Transverse colon (tissue), 4 donors: ENCODE data around the gene ZNF518A. TPM values are rescaled to one million over a fixed set of nuclear protein-coding genes. Genes with fewer than 3 reads are reported as not detected.

Experiments
- DNase-seq: peaks from one replicate; pipeline ENCODE4 v3.0.0-alpha.2; 2019
- H3K27ac ChIP-seq, 4 donors: fragments of 200-600 bp; sonication (generic); 2 replicates each; pipeline ENCODE4 v1.5.1; 2016 to 2018; ENCODE audit warnings: inconsistent platforms in 4 of 4
- H3K27me3 ChIP-seq: fragments of 200-600 bp; sonication (generic); 2 replicates; pipeline ENCODE4 v1.5.1; 2017; ENCODE audit warnings: inconsistent platforms
- H3K36me3 ChIP-seq, 4 donors: fragments of 200-600 bp; sonication (generic); 2 replicates each; pipeline ENCODE4 v1.5.1; 2017 to 2019; ENCODE audit warnings: inconsistent platforms in 4 of 4
- H3K4me1 ChIP-seq, 4 donors: fragments of 200-600 bp; sonication (generic); 2 replicates each; pipeline ENCODE4 v1.5.1; 2017 to 2020; ENCODE audit warnings: inconsistent platforms in 4 of 4
- H3K4me3 ChIP-seq, 4 donors: fragments of 200-600 bp; sonication (generic); 1 replicate in 1 of 4; 2 replicates in 3 of 4; pipeline versions ENCODE4 v1.5.1 to v1.6.1; 2017 to 2019; ENCODE audit warnings: inconsistent platforms in 4 of 4
- H3K9me3 ChIP-seq, 2 donors: fragments of 200-600 bp; sonication (generic); 2 replicates each; pipeline ENCODE4 v1.5.1; 2017 to 2019; ENCODE audit warnings: inconsistent platforms in 2 of 2
- EP300 ChIP-seq: sonication (generic); formaldehyde crosslinking; IDR thresholded peaks from one replicate; pipeline ENCODE4 v1.6.1; 2017; ENCODE audit warnings: antibody characterized with exemption, low read depth
- POLR2A ChIP-seq: fragments of 450-650 bp; IDR thresholded peaks from one replicate; pipeline ENCODE4 v1.6.1; 2016; ENCODE audit warnings: antibody characterized with exemption, mild to moderate bottlenecking, moderate library complexity
- POLR2AphosphoS5 ChIP-seq, 3 donors: sonication (generic); formaldehyde crosslinking; IDR thresholded peaks; one replicate each; pipeline ENCODE4 v1.6.1; 2016; ENCODE audit warnings: antibody characterized with exemption in 3 of 3
- WGBS, 2 donors: methylation state at CpG; one replicate each; pipeline ENCODE4 v1.1.5; 2018; ENCODE audit warnings: low coverage in 1 of 2; 5-methylcytosine and 5-hydroxymethylcytosine counted together
- in situ Hi-C, 4 donors: fragments of 200-750 bp; cut with MboI; loops; one replicate each; pipeline versions ENCODE4 v1.15.0 to v1.15.1; 2017; ENCODE audit warnings: low sequenced_read_pairs in 3 of 4, low pct_ligation_motif_present in 1 of 4, low pct_unique_long_range_greater_than_20kb in 1 of 4
- intact Hi-C: fragments of 100-400 bp; cut with DNase I; formaldehyde crosslinking; loops from one replicate; pipeline ENCODE4 v1.15.1; 2023; ENCODE audit warnings: low total_unique reads
- total RNA-seq, 4 donors: library from RNA; depleted of rRNA; stranded (reverse); fragments of >200 nt; gene quantifications; one replicate each; pipeline ENCODE4 v1.1.0, GENCODE V29; 2016
- TF ChIP-seq, protein P1 (sequence below), 5 experiments: fragments of 200-600 bp in 3 of 5; fragments of 450-650 bp in 2 of 5; sonication (generic) in 3 of 5; IDR thresholded peaks; 1 replicate in 2 of 5; 2 replicates in 3 of 5; pipeline ENCODE4 v1.5.1; 2016 to 2017; ENCODE audit warnings: antibody characterized with exemption in 5 of 5, inconsistent platforms in 3 of 5, mild to moderate bottlenecking in 2 of 5, moderate library complexity in 1 of 5

Gene ZNF518A
- total RNA-seq, 4 donors from 2014 or later = 19.5 to 44.6 (median 36.8) TPM

DNA sequence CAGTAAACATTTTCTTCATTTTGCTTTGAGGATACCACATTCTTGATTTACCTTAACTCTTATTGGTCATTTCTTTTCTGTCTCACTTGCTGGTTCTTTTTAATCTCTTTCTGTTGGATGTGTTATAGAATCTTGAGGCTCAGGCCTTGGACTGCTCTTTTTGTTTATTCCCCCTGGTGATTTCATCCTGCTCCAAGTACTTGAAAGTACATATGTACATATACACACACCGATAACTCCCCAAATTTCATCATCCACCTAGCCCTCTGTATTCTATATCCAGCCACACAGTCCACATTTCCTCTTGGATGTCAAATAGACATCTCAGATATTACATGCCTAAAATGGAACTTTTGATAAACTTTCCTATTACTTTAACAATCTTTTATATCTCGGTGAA is 7.5 kb downstream of the ZNF518A start:
- Histone ChIP-seq H3K9me3 (no peaks in the 10 kb centered on the region), H3K27ac (no peak overlapping the region), H3K4me3 (no peak overlapping the region), H3K27me3 (no peaks in the 10 kb centered on the region), H3K36me3 (peaks cover 0 to 52% (median 24%) of the 10 kb centered on the region in 4 donors), H3K4me1 (no peaks in the 10 kb centered on the region)
- in situ Hi-C loops = no loop called here
- no peak for DNase-seq
- WGBS, 2 donors = 97 to 100% methylated on average over 2 of the region's 2 CpGs
- intact Hi-C loops = no loop called here
- TF ChIP-seq POLR2A = no peak
- TF ChIP-seq POLR2AphosphoS5 (IDR thresholded peaks at IDR 0.05) = no peak
- TF ChIP-seq EP300 = no peak
- TF ChIP-seq, protein P1, sequence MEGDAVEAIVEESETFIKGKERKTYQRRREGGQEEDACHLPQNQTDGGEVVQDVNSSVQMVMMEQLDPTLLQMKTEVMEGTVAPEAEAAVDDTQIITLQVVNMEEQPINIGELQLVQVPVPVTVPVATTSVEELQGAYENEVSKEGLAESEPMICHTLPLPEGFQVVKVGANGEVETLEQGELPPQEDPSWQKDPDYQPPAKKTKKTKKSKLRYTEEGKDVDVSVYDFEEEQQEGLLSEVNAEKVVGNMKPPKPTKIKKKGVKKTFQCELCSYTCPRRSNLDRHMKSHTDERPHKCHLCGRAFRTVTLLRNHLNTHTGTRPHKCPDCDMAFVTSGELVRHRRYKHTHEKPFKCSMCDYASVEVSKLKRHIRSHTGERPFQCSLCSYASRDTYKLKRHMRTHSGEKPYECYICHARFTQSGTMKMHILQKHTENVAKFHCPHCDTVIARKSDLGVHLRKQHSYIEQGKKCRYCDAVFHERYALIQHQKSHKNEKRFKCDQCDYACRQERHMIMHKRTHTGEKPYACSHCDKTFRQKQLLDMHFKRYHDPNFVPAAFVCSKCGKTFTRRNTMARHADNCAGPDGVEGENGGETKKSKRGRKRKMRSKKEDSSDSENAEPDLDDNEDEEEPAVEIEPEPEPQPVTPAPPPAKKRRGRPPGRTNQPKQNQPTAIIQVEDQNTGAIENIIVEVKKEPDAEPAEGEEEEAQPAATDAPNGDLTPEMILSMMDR (IDR thresholded peaks at IDR 0.05) = no peak

DNA sequence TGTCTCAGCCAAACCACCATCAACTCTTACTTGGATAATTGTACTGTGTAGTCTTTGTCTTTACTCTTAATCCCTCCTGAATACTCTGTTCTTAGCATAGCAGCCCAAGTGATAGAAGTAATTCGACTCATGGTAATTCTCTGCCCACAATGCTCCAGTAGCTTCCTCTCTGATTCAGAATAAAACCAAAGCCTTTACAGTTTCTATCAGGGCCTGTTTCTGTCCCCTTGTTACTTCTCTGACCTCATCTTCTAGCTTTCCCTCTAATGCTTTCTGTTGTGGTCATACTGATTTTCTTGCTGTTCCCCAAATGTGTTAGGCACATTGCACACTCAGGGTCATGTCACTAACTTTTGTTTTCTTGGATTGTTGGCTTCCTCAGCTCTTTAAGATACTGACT is 8.0 kb downstream of the ZNF518A start:
- TF ChIP-seq EP300 (no peak), POLR2AphosphoS5 (IDR thresholded peaks at IDR 0.05) (no peak), POLR2A (no peak)
- TF ChIP-seq, protein P1 (IDR thresholded peaks at IDR 0.05) = no peak
- no peak for DNase-seq
- Histone ChIP-seq H3K27ac (no peak overlapping the region), H3K27me3 (no peaks in the 10 kb centered on the region), H3K36me3 (peaks cover 0 to 55% (median 25%) of the 10 kb centered on the region in 4 donors), H3K4me3 (no peak overlapping the region), H3K9me3 (no peaks in the 10 kb centered on the region), H3K4me1 (no peaks in the 10 kb centered on the region)
- intact Hi-C loops (no loop called here), in situ Hi-C loops (no loop called here)
- WGBS, 2 donors = 62 to 71% methylated on average over 1 of the region's 1 CpG

DNA sequence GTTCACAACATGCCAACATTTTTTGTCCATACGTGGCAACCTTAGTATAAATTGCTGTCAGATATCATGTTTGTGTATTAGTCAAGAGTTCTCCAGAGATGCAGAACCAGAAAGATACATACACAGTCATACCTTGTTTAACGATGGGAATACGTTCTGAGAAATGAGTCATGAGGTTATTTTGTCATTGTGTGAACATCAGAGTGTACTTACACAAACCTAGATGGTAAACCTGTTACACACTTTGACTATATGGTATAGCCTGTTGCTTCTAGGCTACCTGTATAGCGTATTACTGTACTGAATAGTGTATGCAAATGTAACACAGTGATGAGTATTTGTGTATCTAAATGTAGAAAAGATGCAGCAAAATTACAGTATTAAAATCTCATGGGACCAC is 22.3 kb downstream of the ZNF518A start:
- peaks cover 0 to 64% (median 23%) of the 10 kb centered on the region in 4 donors for H3K36me3 ChIP-seq
- in situ Hi-C loops = no loop called here
- H3K9me3 ChIP-seq = no peaks in the 10 kb centered on the region
- no peak for DNase-seq
- no peak for TF ChIP-seq POLR2A
- TF ChIP-seq EP300 = no peak
- no peak for TF ChIP-seq POLR2AphosphoS5 (IDR thresholded peaks at IDR 0.05)
- TF ChIP-seq, protein P1 (IDR thresholded peaks at IDR 0.05) = no peak
- 88 to 93% methylated on average over 4 of the region's 4 CpGs for WGBS, 2 donors
- H3K4me1 ChIP-seq = no peaks in the 10 kb centered on the region
- H3K27me3 ChIP-seq = no peaks in the 10 kb centered on the region
- intact Hi-C loops = no loop called here
- H3K4me3 ChIP-seq = no peak overlapping the region
- no peak overlapping the region for H3K27ac ChIP-seq

DNA sequence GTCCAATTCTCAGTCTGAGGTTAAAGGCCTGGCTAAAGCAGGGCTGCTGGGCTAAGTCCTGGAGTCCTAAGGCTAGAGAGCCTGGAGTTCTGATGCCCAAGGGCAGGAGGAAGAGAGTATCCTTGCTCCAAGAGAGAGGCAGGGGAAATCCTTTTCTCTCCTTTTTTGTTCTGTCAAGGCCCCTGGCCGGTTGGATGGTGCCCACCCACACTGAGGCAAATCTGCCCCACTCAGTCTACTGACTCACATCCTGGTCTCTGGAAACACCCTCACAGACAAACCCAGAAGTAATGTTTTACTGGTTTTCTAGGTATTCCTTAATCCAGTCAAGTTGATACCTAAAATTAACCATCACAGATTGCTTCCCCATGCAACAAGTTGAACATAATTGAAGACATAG is 23.0 kb downstream of the ZNF518A start:
- peaks cover 0 to 71% (median 26%) of the 10 kb centered on the region in 4 donors for H3K36me3 ChIP-seq
- intact Hi-C loops (no loop called here), in situ Hi-C loops (no loop called here)
- no peak overlapping the region for H3K4me3 ChIP-seq
- no peaks in the 10 kb centered on the region for H3K27me3 ChIP-seq
- 59% methylated on average over 1 of the region's 1 CpG; no CpG with 5 or more reads in 1 of the 2 donors for WGBS, 2 donors
- no peaks in the 10 kb centered on the region for H3K4me1 ChIP-seq
- DNase-seq = no peak
- TF ChIP-seq POLR2AphosphoS5 (IDR thresholded peaks at IDR 0.05) (no peak), EP300 (no peak), POLR2A (no peak)
- TF ChIP-seq, protein P1 (IDR thresholded peaks at IDR 0.05) = no peak
- no peaks in the 10 kb centered on the region for H3K9me3 ChIP-seq
- no peak overlapping the region for H3K27ac ChIP-seq
